GM18951 (cell line): Measurements from ENCODE around the gene STX19.
"Not testable (repeated sequence)": the region's sequence is repeated elsewhere in the genome, so short reads cannot be mapped to it uniquely, and the experiment has no call there.

Experiments
- POLR2A ChIP-seq: IDR thresholded peaks from 4 replicates; pipeline ENCODE4 v1.6.1; 2011; ENCODE audit warnings: mild to moderate bottlenecking; ENCODE audit not compliant: insufficient read length, insufficient read depth; ENCODE audit errors: extremely low read depth
- in situ Hi-C: fragments of 300-500 bp; cut with MboI; formaldehyde crosslinking; loops from one replicate; pipeline ENCODE4 v1.12.0; 2022; ENCODE audit warnings: low sequenced_read_pairs, mixed read lengths, inconsistent platforms; ENCODE audit not compliant: unreplicated experiment

Gene STX19

DNA sequence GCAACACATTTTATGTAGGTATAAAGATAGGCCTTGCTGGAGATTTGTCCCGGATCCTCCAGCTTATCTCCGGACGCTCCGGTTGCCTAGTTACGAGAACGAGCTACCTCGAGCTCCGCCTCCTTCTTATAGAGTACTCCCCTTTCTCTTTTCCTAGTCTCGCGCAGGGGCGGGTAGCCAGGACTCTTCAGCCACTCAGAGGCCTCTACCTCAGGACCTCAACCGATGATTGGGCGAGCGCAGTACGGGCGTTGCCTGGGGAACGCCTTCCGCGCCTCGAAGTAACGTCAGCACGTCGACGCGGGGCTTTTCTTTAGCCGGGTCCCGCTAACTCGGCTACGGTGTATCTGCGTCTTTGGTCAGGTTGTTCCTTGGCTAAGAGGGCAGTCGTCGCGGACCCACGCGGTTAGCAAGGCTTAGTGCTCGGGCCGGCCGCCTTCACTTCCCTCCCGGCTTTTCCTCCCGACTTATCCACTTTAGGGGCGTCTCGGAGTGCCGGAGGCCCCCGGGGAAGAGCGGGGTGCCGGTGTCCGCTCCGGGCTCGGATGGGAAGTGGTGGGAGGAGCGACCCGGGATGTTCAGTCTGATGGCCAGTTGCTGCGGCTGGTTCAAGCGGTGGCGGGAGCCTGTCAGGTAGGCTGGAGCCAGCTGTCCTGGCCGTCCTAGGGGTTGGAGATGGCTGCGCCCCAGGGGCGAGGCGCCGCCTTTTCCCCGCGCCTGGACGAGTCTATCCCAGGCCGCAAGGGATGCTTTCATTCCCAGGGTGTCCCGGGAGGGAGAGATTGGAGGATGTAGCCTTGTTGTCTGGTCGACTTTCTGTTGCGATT is 48.3 kb downstream of the STX19 start, which contains the start of gene ARL13B:
Gene ARL13B, plus strand, starts transcription at position 306 of the 827 bp plus-strand sequence. Its CDS starts 269 bp downstream, at position 575.
- TF ChIP-seq POLR2A, result peak; percentile 79
- in situ Hi-C loops, result no loop called here

DNA sequence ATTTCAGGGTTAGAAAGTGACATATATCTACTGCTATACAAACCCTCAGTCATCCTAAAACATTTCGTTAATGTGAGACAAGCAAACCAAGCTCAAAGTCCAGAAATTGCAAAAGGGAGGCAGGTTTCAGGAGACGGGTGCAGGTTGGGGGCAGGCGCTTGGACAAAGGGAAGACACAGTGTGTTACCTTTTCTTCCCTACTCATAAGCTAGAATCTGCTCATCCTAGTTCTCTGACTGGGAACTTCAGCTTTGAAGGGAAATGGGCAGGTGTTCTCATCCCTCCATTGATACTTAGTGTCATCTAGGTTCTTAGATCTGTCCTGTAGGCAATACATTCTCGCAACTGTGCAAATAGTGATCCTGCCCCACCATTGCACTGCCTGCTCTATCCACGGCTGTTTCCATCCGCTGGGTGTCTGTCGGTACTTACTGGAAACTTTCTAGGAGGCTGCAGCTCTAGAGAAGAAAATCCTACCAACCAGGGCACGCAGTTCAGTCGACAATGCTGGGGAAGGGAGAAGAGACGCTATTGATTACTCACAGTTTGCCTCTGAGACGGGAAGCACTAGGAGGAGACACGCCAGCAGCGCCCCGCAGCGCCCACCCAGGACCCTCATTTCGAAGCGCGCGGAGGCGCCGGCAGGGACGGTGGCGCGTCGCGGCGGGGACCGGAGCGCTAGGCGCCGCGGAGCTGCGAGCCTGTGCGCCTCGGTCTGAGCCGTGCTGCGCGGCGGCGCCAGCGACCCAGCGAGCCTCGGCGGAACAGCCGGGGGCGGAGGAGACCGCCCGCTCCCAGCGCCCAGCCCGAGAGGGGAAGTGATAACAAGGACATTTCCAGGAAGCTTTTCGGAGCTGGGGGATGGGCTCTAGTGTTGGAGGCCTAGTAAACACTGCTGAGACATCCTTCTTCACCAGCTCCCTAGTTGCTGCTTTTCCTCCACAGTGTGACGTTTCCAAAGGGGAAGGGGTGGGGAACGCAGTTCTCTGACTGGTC is 55.0 kb downstream of the STX19 start, which contains the start of gene PROS1:
Gene PROS1, minus strand, starts transcription at position 766 of the 996 bp plus-strand sequence. Its CDS starts 147 bp downstream, at position 619.
- in situ Hi-C loops, result no loop called here
- no peak for TF ChIP-seq POLR2A

DNA sequence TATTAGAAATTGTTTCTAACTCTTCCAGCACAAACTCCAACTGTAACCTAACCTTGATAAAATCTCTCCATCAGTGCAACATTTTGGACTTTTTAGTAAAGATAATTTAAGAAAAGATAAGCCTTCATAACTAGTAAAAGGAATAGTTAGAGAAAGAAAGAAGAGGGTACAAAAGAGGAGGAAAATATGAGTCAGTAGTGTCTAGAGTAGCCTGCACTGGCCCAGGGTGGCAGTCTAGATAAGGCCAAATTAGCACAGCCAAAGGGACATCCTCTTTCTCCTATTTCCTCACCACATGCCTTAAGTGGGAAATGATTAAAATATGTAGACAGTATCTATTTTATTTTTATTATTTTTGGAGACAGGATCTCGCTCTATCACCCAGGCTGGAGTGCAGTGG is 58.4 kb downstream of the STX19 start:
- in situ Hi-C loops, result no loop called here
- TF ChIP-seq POLR2A, result no peak

DNA sequence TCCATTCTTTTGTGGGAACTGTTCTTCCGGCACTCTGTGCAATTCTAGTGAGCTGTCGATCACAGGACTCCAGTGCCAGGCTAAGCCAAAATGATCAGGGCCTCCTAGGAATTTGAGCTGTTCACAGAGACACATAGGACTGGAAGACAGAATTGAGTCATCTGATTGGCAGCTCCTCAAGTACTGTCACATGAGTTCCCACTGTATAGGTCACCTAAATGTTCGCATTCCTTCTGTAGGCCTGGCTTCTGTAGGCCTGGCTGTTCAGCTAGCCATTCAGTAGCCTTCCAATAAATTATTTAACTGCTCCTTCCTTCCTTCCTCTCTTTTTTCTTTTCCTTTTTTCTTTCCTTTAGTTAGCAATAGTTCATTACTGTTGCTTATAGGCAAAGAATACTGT is 59.0 kb downstream of the STX19 start:
- no peak for TF ChIP-seq POLR2A
- in situ Hi-C loops, result no loop called here

DNA sequence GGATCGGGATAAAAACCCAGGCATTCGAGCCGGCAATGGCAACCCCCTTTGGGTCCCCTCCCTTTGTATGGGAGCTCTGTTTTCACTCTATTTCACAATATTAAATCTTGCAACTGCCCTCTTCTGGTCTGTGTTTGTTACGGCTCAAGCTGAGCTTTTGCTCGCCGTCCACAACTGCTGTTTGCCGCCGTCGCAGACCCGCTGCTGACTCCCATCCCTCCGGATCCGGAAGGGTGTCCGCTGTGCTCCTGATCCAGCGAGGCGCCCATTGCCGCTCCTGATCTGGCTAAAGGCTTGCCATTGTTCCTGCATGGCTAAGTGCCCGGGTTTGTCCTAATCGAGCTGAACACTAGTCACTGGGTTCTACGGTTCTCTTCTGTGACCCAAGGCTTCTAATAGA is 63.3 kb downstream of the STX19 start:
- in situ Hi-C loops, result not testable (repeated sequence)
